Fibroblast of pulmonary artery (primary cell): ENCODE results near the gene DAPK1.
A peak's percentile ranks its signal among the peaks of the same experiment; 100 is the strongest.

Experiments
- DNase-seq: peaks from one replicate; pipeline ENCODE4 v3.0.0-alpha.2; 2010; ENCODE audit warnings: low read depth
- H3K4me3 ChIP-seq: replicated peaks from 2 replicates; pipeline ENCODE4 v1.5.1; 2011; ENCODE audit warnings: low read depth, mild to moderate bottlenecking, control low read depth, low read length, moderate library complexity
- CTCF ChIP-seq: IDR thresholded peaks from 2 replicates; pipeline ENCODE4 v1.5.1; 2011; ENCODE audit warnings: mild to moderate bottlenecking, control low read depth, low read length, inconsistent platforms; ENCODE audit errors: missing control alignments

The DAPK1 gene

GRCh38 chr9:87556039-87556438 is 58.4 kb downstream of the DAPK1 start:
- no peak for DNase-seq
- TF ChIP-seq CTCF: no peak
- H3K4me3 ChIP-seq: no peak overlapping the region

- no peak for TF ChIP-seq CTCF
- no peak for DNase-seq
- H3K4me3 ChIP-seq: no peak overlapping the region
These were observed 59.2 kb downstream of the DAPK1 start for GRCh38 chr9:87556821-87557220.

- no peak for TF ChIP-seq CTCF
- no peak overlapping the region for H3K4me3 ChIP-seq
- peak; percentile 72 for DNase-seq
These were observed 60.3 kb downstream of the DAPK1 start for GRCh38 chr9:87557996-87558395.

- no peak for TF ChIP-seq CTCF
- no peak overlapping the region for H3K4me3 ChIP-seq
- DNase-seq: no peak
These were observed 61.0 kb downstream of the DAPK1 start for GRCh38 chr9:87558606-87559190.

- no peak for DNase-seq
- no peak overlapping the region for H3K4me3 ChIP-seq
- no peak for TF ChIP-seq CTCF
These were observed 64.4 kb downstream of the DAPK1 start for GRCh38 chr9:87562062-87562461.

GRCh38 chr9:87562530-87563170 is 65.0 kb downstream of the DAPK1 start:
- no peak for TF ChIP-seq CTCF
- no peak for DNase-seq
- no peak overlapping the region for H3K4me3 ChIP-seq

- no peak overlapping the region for H3K4me3 ChIP-seq
- no peak for DNase-seq
- no peak for TF ChIP-seq CTCF
These were observed 66.4 kb downstream of the DAPK1 start for GRCh38 chr9:87564111-87564510.
